ENCODE measurements around the gene COL4A6. TPM values are rescaled to one million over a fixed set of nuclear protein-coding genes. Genes with fewer than 3 reads are reported as not detected.

COL4A6 gene
- total and polyA plus RNA-seq, 2 of the 8 experiments (the other 6 are each of a cell fraction or from before 2014, with no cell fraction given) = 5.9 to 11.8 TPM

- TF ChIP-seq CHD7 (IDR thresholded peaks at IDR 0.05; ENCODE audit: insufficient replicate concordance, low read length) (no peak), RNF2 (IDR thresholded peaks at IDR 0.05; ENCODE audit: borderline replicate concordance, low read depth, low read length, missing control alignments, poor library complexity, severe bottlenecking) (no peak), CREB1 (IDR thresholded peaks at IDR 0.05) (no peak), SUZ12 (IDR thresholded peaks at IDR 0.05; ENCODE audit: low read length) (no peak), HDAC6 (IDR thresholded peaks at IDR 0.05; ENCODE audit: low read depth, low read length) (no peak)
Measured at GRCh38 chrX:108235986-108236385, 202.2 kb downstream of the COL4A6 start (continued).

All from H1 (cell line).